Hematopoietic multipotent progenitor cell treated with erythropoietin and hydrocortisone succinate and interleukin-3 and kit ligand, for 4 days (in vitro differentiated cells): ENCODE measurements around the gene OTUB2.

Source experiments
- DNase-seq: peaks from one replicate; pipeline ENCODE4 v3.0.0-alpha.2; 2015

OTUB2 gene

DNA sequence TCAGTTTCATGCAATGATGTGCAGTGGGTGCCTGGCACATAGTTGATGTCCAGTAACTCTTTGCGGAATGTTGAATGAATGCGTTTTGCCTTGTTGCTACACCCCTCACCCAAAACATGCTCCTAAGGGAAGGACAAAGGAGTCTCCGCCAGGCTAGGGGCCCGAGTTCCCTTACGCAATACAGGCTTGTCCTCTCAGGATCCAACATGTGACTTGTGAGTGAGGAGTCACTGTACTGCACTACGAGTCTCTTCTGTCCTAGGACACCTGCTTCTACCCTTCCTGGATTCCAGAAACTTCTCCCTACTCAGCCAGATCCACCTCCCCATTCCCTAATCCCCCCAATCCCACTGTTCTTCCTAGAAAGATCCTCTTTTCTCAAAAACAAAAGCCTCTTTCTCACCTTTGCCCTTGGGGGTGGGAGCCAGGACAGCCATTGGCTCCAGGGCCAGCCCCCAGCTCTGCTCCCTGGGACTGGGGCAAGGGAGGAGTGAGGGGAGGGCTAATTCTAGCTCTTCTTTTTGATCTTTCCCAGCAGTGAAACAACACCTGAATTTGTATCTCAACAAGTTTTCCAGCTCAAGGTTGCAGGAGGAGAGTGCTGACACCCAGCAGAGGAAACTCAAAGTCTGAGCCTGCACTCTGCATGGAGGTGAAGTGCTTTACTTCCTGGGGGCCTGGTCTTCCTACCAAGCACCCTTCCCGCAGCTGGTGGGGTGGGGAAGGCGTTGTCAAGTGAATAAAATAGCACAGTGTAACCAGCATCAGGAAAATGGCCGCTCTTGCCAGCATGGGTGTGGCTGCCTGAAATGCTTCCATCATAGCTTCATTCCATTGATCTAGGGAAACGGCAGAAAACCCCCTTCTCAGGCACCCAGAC lies 3.4 kb upstream of the OTUB2 start:
- no peak for DNase-seq

DNA sequence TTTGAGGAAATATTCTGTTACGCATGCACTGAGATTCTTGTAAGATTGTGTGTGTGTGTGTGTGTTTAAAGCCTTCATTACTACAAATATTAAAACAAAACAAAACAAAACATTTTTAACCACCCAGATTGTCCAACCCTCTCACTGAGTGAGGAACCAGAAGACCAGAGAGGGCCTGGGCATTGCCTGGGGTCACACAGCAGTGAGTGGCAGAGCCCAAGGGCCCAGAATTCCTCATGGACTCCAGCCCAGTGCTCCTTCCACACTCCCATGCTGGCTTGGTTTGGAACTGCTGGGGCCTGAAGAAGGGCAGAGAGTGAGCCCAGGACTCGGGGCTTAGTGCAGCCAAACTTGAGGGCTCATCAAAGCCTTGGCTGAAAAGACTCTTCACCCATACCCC lies 1.6 kb upstream of the OTUB2 start:
- DNase-seq: no peak

DNA sequence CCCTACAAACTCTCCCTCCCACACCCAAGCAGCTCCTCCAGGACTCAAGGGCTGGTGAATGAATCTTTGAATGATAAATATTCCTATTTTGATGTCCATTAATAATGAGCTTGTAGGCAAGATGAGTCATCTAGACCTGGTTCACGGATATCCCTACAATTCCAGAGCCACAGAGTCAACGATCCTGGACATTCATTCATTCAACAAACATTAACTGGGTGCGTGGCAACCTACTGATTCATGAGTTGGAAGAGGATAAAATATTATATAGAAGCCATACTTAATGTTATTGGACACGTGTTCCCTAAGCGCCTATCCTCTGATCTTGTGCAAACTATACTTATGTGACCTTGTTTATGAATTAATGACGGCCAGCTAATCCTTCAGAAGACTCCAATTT lies 420 bp upstream of the OTUB2 start:
- no peak for DNase-seq

GRCh38 chr14:94026889-94027469 lies 839 bp downstream of the OTUB2 start:
- DNase-seq: no peak

- no peak for DNase-seq
Measured at GRCh38 chr14:94027566-94028449, 1.7 kb downstream of the OTUB2 start.

GRCh38 chr14:94028450-94028826 lies 2.3 kb downstream of the OTUB2 start:
- DNase-seq: peak; percentile 51

GRCh38 chr14:94029265-94029664 lies 3.1 kb downstream of the OTUB2 start:
- DNase-seq: peak; percentile 67

GRCh38 chr14:94029671-94030203 lies 3.6 kb downstream of the OTUB2 start:
- no peak for DNase-seq

- no peak for DNase-seq
Measured at GRCh38 chr14:94030571-94030970, 4.4 kb downstream of the OTUB2 start.

- DNase-seq: no peak
Measured at GRCh38 chr14:94031161-94031882, 5.2 kb downstream of the OTUB2 start.

- no peak for DNase-seq
Measured at GRCh38 chr14:94031883-94032279, 5.7 kb downstream of the OTUB2 start.

GRCh38 chr14:94034886-94035285 lies 8.7 kb downstream of the OTUB2 start:
- DNase-seq: no peak

DNA sequence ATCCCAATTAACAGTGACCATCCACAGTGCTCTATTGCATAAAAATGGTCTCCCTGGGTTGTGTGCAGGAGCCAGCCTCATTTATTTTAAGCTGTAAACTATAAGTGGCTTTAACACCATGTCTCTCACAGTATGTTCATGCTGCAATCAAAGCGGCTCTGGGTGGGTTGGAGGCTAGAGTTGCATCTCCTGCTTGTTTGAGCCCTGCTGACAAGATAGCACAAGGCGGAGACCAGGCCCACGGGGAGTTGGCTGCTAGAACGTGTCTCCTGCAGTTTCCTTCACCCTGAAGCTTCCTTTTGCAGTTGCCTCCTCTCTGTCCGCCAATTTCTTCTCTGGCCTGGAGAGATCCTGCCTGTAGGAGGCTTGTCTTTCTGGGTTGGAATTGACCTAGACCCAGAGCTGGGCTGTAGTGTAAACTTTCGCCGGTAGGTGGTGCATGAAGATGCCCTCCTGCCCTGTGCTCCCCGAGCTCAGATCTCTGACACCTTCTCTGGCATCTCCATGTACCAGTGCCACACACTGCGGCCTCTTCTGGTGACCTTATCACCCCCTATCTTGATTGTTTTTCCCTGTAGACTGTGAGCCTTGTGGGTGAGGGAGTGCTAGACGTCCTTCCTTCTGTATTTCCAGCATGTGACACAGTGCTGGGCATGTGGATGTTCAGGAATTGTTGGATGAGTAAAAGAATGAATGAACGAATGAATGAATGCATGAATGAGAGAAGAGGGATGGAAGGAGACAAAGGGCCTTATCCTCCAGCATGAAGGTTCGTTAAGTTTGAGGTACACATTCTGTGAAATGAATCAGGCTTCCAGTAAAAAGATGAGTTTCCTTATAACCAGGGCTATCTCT lies 10.4 kb downstream of the OTUB2 start:
- DNase-seq: peak; percentile 88

- DNase-seq: no peak
Measured at GRCh38 chr14:94037954-94038353, 11.8 kb downstream of the OTUB2 start.

- DNase-seq: no peak
Measured at GRCh38 chr14:94038510-94038909, 12.4 kb downstream of the OTUB2 start.

DNA sequence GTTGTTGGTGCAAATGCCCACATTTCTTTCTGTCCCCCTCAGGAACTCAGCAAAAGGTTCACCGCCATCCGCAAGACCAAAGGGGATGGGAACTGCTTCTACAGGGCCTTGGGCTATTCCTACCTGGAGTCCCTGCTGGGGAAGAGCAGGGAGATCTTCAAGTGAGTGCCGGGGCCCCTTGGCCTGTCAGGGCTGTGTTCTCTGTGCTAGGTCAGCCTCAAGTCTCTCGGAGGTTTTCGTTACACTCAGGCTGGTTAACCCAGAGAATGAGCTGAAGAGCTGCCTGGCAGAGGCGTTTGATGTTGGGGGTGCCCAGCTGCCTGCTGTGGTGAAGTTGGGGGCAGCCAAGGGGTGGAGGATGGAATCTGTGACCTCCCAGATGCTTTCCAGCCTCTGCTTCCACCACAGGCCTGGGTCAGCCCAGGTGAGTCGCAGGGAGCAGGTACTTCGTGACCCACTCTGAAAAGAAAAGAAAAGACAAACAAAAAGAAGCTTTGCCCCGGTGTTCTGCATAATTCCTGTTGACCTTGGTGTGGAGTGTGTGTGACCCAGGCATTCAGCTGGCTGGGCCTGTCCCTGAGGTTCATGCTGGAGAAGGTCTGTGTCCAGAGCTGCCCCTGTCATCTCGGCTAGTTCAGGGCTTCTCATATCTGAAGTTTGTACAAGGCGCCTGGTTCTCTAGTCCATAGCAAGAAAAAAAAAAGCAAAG lies 12.9 kb downstream of the OTUB2 start:
- DNase-seq: no peak

GRCh38 chr14:94040247-94040646 lies 14.1 kb downstream of the OTUB2 start:
- no peak for DNase-seq

DNA sequence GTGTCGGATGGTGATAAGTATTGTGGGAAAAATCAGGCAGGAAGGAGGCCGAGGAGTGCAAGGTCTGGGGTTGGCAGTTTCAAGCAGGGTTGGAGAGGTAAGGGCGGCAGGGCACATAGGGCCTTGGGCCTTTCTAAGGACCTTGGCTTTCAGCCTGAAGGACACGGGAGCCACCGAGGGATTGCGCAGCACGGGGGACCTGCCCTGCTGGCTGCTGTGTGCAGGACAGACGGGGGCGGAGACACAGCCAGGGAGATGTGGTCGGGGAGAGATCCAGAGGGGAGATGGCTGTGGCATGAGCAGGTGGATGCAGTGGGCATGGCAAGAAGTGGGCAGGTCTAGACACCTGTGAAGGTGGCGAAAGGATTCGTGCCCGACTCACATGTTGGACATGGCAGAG lies 14.7 kb downstream of the OTUB2 start:
- no peak for DNase-seq

- DNase-seq: no peak
Measured at GRCh38 chr14:94041551-94042346, 15.6 kb downstream of the OTUB2 start.

DNA sequence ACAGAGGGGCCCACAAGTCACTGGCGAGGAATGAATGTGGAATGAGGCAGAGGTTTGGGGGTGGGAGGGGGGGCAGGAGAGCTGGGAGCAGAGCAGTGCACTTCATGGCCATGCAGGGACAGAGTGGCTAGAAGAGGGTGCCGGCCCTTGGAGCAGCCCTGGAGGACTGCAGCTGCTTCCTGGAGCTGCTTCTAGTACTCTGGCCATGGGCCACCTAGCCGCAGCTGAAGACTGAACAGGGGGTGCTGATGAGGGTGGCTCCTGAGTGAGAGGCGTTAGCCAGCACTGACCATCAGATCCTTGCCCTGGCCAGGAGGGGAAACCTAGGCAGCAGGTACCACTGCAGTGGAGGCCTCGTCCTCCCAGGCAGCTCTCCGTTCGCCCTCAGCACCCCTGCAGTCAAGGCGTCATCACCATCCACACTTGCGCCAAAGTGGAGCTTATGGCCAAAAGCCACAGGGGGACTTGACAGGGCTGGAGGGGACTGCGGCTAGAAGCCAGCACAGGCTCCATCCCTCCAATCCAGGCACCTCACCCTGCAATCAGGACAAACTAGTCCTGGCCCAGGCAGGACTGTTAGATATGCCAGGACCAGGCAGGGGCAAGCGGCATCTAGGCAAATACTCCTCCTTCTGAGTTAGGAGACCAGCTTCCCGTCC lies 16.4 kb downstream of the OTUB2 start:
- DNase-seq: no peak
